HG03460 (cell line): ENCODE measurements around the gene JPT1.

Experiments
- ATAC-seq: cut with Tn5 transposase; IDR thresholded peaks from one replicate; pipeline ENCODE4 v1.9.1; 2021; ENCODE audit not compliant: unreplicated experiment

The JPT1 gene

GRCh38 chr17:75109407-75110233 lies 44.7 kb downstream of the JPT1 start, which contains the start of gene ARMC7:
Gene ARMC7 (plus strand): TSS chr17:75109969. CDS start chr17:75110289, 320 bp downstream.
- ATAC-seq, result peak; percentile 56

GRCh38 chr17:75109046-75109406 lies 45.3 kb downstream of the JPT1 start:
- no peak for ATAC-seq

- no peak for ATAC-seq
Measured at GRCh38 chr17:75108193-75108592, 46.1 kb downstream of the JPT1 start.

- ATAC-seq, result no peak
Measured at GRCh38 chr17:75105126-75106080, 48.9 kb downstream of the JPT1 start.

GRCh38 chr17:75103601-75104554 lies 50.4 kb downstream of the JPT1 start:
- no peak for ATAC-seq

- ATAC-seq, result no peak
Measured at GRCh38 chr17:75102385-75102821, 51.9 kb downstream of the JPT1 start.

- ATAC-seq, result no peak
Measured at GRCh38 chr17:75099881-75100595, 54.3 kb downstream of the JPT1 start.

GRCh38 chr17:75098861-75099260 lies 55.5 kb downstream of the JPT1 start:
- ATAC-seq, result no peak

- ATAC-seq, result no peak
Measured at GRCh38 chr17:75097865-75098264, 56.4 kb downstream of the JPT1 start.

- ATAC-seq, result no peak
Measured at GRCh38 chr17:75096082-75096625, 58.2 kb downstream of the JPT1 start.

- no peak for ATAC-seq
Measured at GRCh38 chr17:75094871-75095399, 59.4 kb downstream of the JPT1 start.

GRCh38 chr17:75093548-75094158 lies 60.7 kb downstream of the JPT1 start:
- no peak for ATAC-seq

GRCh38 chr17:75091855-75092327 lies 62.4 kb downstream of the JPT1 start:
- no peak for ATAC-seq

GRCh38 chr17:75090871-75091854 lies 63.1 kb downstream of the JPT1 start:
- ATAC-seq, result no peak

- no peak for ATAC-seq
Measured at GRCh38 chr17:75088465-75089417, 65.6 kb downstream of the JPT1 start.
